CD4-positive, alpha-beta T cell treated with Interferon alpha-2 for 1 hour (primary cell): ENCODE measurements around the gene AHCYL2.
"Not testable (repeated sequence)": the region's sequence is repeated elsewhere in the genome, so short reads cannot be mapped to it uniquely, and the experiment has no call there.

Experiments used
- DNase-seq, 2 donors: peaks; one replicate each; pipeline ENCODE4 v3.0.0-alpha.2; 2020 to 2022

AHCYL2 gene

GRCh38 chr7:129388333-129389098 is 163.7 kb downstream of the AHCYL2 start:
- no peak for DNase-seq

GRCh38 chr7:129389829-129390228 is 165.0 kb downstream of the AHCYL2 start:
- no peak for DNase-seq

GRCh38 chr7:129390314-129390713 is 165.5 kb downstream of the AHCYL2 start:
- DNase-seq: no peak

GRCh38 chr7:129391546-129392171 is 166.8 kb downstream of the AHCYL2 start:
- DNase-seq: no peak

GRCh38 chr7:129393255-129393654 is 168.4 kb downstream of the AHCYL2 start:
- no peak for DNase-seq

GRCh38 chr7:129394101-129394500 is 169.3 kb downstream of the AHCYL2 start:
- DNase-seq: no peak

- no peak for DNase-seq
Measured at GRCh38 chr7:129394982-129395914, 170.4 kb downstream of the AHCYL2 start.

GRCh38 chr7:129401228-129401966 is 176.6 kb downstream of the AHCYL2 start:
- DNase-seq: peak in 1 of 2 donors; percentile 2

GRCh38 chr7:129401967-129402860 is 177.4 kb downstream of the AHCYL2 start:
- DNase-seq: peak in 1 of 2 donors; percentile 6

GRCh38 chr7:129405527-129405926 is 180.7 kb downstream of the AHCYL2 start:
- no peak for DNase-seq

GRCh38 chr7:129410238-129410637 is 185.4 kb downstream of the AHCYL2 start:
- DNase-seq: not testable (repeated sequence)

GRCh38 chr7:129412501-129412900 is 187.7 kb downstream of the AHCYL2 start:
- no peak for DNase-seq

GRCh38 chr7:129417073-129417472 is 192.2 kb downstream of the AHCYL2 start:
- no peak for DNase-seq

GRCh38 chr7:129421717-129422250 is 197.0 kb downstream of the AHCYL2 start:
- no peak for DNase-seq

GRCh38 chr7:129422727-129423126 is 197.9 kb downstream of the AHCYL2 start:
- DNase-seq: no peak

GRCh38 chr7:129423700-129424410 is 199.0 kb downstream of the AHCYL2 start:
- no peak for DNase-seq

GRCh38 chr7:129426482-129426881 is 201.7 kb downstream of the AHCYL2 start:
- no peak for DNase-seq

- no peak for DNase-seq
Measured at GRCh38 chr7:129427526-129428045, 202.8 kb downstream of the AHCYL2 start.

GRCh38 chr7:129431911-129432643 is 207.2 kb downstream of the AHCYL2 start:
- no peak for DNase-seq
